A549 (cell line): ENCODE measurements around the gene HNRNPK. TPM values are rescaled to one million over a fixed set of nuclear protein-coding genes. Genes with fewer than 3 reads are reported as not detected.

Experiments
- ATAC-seq, 2 experiments: fragments of 200-7000 bp in 1 of 2; fragments of >200 bp in 1 of 2; cut with Nextera tagmentation in 1 of 2; cut with Tn5 transposase in 1 of 2; 3 replicates each; pipeline versions ENCODE4 v1.8.0 to v1.9.1; 2018 to 2020; ENCODE audit warnings: mild to moderate bottlenecking in 1 of 2, moderate library complexity in 1 of 2
- CTCF ChIA-PET: fragments of 300-600 bp; sonication (Branson Sonifier 250); formaldehyde crosslinking; extraction: SDS; loops from one replicate; lab custom pipeline; 2021; ENCODE audit warnings: antibody characterized with exemption, inconsistent platforms; lab: Yijun Ruan, JAX
- POLR2A ChIA-PET: fragments of 350-600 bp; formaldehyde crosslinking; extraction: SDS; loops from one replicate; lab custom pipeline; 2021; ENCODE audit warnings: antibody characterized with exemption, inconsistent platforms; lab: Yijun Ruan, JAX
- DNase-seq, 2 experiments: peaks; one replicate each; pipeline versions ENCODE4 v3.0.0 to v3.0.0-alpha.2; 2011 to 2016; ENCODE audit warnings: low read depth in 1 of 2, low spot score in 1 of 2
- FAIRE-seq: peaks from 2 replicates; lab custom pipeline; 2011; peaks lifted over from hg19 to GRCh38; lab: Jason Lieb, UNC
- H3K27ac ChIP-seq, 2 experiments: fragments of >200 bp; sonication (Bioruptor Twin); formaldehyde crosslinking; 3 replicates each; pipeline ENCODE4 v1.5.1; 2016 to 2017
- H3K4me1 ChIP-seq: fragments of >200 bp; sonication (Bioruptor Twin); formaldehyde crosslinking; 3 replicates; pipeline ENCODE4 v1.6.1; 2016
- H3K4me2 ChIP-seq: fragments of >200 bp; sonication (Bioruptor Twin); formaldehyde crosslinking; 3 replicates; pipeline ENCODE4 v1.6.1; 2016
- H3K4me3 ChIP-seq: fragments of >200 bp; sonication (Bioruptor Twin); formaldehyde crosslinking; 3 replicates; pipeline ENCODE4 v1.5.1; 2016
- H3K9me3 ChIP-seq: fragments of >200 bp; sonication (Bioruptor Twin); formaldehyde crosslinking; 3 replicates; pipeline ENCODE4 v1.6.1; 2016
- CBX8 ChIP-seq: fragments of 200-600 bp; sonication (generic); IDR thresholded peaks from 2 replicates; pipeline ENCODE4 v1.6.1; 2016
- CHD2 ChIP-seq: fragments of 150-350 bp; IDR thresholded peaks from 2 replicates; pipeline ENCODE4 v1.6.1; 2014; ENCODE audit warnings: low read length; ENCODE audit not compliant: partially characterized antibody
- EHF ChIP-seq: fragments of 250-450 bp; sonication (Bioruptor Pico); IDR thresholded peaks from 2 replicates; pipeline ENCODE4 v1.5.0; 2020; ENCODE audit warnings: mild to moderate bottlenecking
- EHMT2 ChIP-seq: fragments of 200-600 bp; sonication (generic); IDR thresholded peaks from 2 replicates; pipeline ENCODE4 v1.6.1; 2016; ENCODE audit warnings: antibody characterized with exemption, low read depth, mild to moderate bottlenecking, moderate library complexity
- EP300 ChIP-seq, 2 experiments: fragments of >200 bp; sonication (Bioruptor Twin); formaldehyde crosslinking; IDR thresholded peaks; 2 replicates in 1 of 2; 3 replicates in 1 of 2; pipeline ENCODE4 v1.6.1; 2016 to 2017
- FOXS1 ChIP-seq: fragments of 250-450 bp; sonication (Bioruptor Pico); IDR thresholded peaks from 2 replicates; pipeline ENCODE4 v1.5.0; 2020; ENCODE audit warnings: mild to moderate bottlenecking, moderate library complexity
- GATA3 ChIP-seq: IDR thresholded peaks from 2 replicates; pipeline ENCODE4 v1.6.1; 2012; ENCODE audit warnings: borderline replicate concordance
- HEYL ChIP-seq: fragments of 250-450 bp; sonication (Bioruptor Pico); IDR thresholded peaks from 2 replicates; pipeline ENCODE4 v1.8.0; 2021; ENCODE audit warnings: mild to moderate bottlenecking, moderate library complexity
- JUN ChIP-seq, 2 experiments: fragments of >200 bp; sonication (Bioruptor Twin); formaldehyde crosslinking; IDR thresholded peaks; 2 replicates in 1 of 2; 3 replicates in 1 of 2; pipeline ENCODE4 v1.6.1; 2016 to 2017
- JUNB ChIP-seq: fragments of >200 bp; sonication (Bioruptor Twin); formaldehyde crosslinking; IDR thresholded peaks from 2 replicates; pipeline ENCODE4 v1.6.1; 2016
- MAFK ChIP-seq: fragments of 450-650 bp; IDR thresholded peaks from 2 replicates; pipeline ENCODE4 v1.6.1; 2014; ENCODE audit not compliant: partially characterized antibody
- MAZ ChIP-seq: fragments of 150-350 bp; IDR thresholded peaks from 2 replicates; pipeline ENCODE4 v1.6.1; 2014; ENCODE audit warnings: antibody characterized with exemption, low read depth, low read length, borderline replicate concordance
- MYC ChIP-seq: IDR thresholded peaks from 2 replicates; pipeline ENCODE4 v1.6.1; 2012; ENCODE audit warnings: mild to moderate bottlenecking, inconsistent platforms, low read length, improper control_type of control experiment, borderline replicate concordance
- NPAS2 ChIP-seq: fragments of 250-450 bp; sonication (Bioruptor Pico); IDR thresholded peaks from 2 replicates; pipeline ENCODE4 v1.8.0; 2022; ENCODE audit warnings: mild to moderate bottlenecking, moderate library complexity, borderline replicate concordance
- PHF8 ChIP-seq: fragments of 200-600 bp; sonication (generic); IDR thresholded peaks from 2 replicates; pipeline ENCODE4 v1.6.1; 2016; ENCODE audit warnings: low read depth, mild to moderate bottlenecking, antibody characterized with exemption, moderate library complexity, borderline replicate concordance
- POLR2A ChIP-seq: IDR thresholded peaks from 2 replicates; pipeline ENCODE4 v1.6.1; 2012; ENCODE audit warnings: mild to moderate bottlenecking, low read length
- RAD21 ChIP-seq, 2 experiments: fragments of >200 bp in 1 of 2; sonication (Bioruptor Twin) in 1 of 2; formaldehyde crosslinking in 1 of 2; IDR thresholded peaks in 1 of 2; conservative IDR thresholded peaks in 1 of 2; 2 replicates in 1 of 2; 3 replicates in 1 of 2; pipeline ENCODE4 v1.6.1; 2012 to 2018; ENCODE audit warnings: inconsistent platforms in 1 of 2
- RFX5 ChIP-seq: fragments of 450-650 bp; IDR thresholded peaks from 2 replicates; pipeline ENCODE4 v1.7.1; 2014; ENCODE audit warnings: antibody characterized with exemption, mild to moderate bottlenecking, moderate library complexity
- SMC3 ChIP-seq: fragments of >200 bp; sonication (Bioruptor Twin); formaldehyde crosslinking; IDR thresholded peaks from 3 replicates; pipeline ENCODE4 v1.6.1; 2018; ENCODE audit warnings: inconsistent platforms
- TP53 ChIP-seq: fragments of 250-450 bp; sonication (Bioruptor Pico); IDR thresholded peaks from 2 replicates; pipeline ENCODE4 v1.5.0; 2021; ENCODE audit warnings: mild to moderate bottlenecking, moderate library complexity
- ZC3H11A ChIP-seq: fragments of 450-650 bp; IDR thresholded peaks from 2 replicates; pipeline ENCODE4 v1.6.1; 2014; ENCODE audit warnings: antibody characterized with exemption, mild to moderate bottlenecking
- ZFP36 ChIP-seq: fragments of 450-650 bp; IDR thresholded peaks from 2 replicates; pipeline ENCODE4 v1.6.1; 2014; ENCODE audit warnings: borderline replicate concordance; ENCODE audit not compliant: partially characterized antibody
- ZSCAN20 ChIP-seq: fragments of 250-450 bp; sonication (Bioruptor Pico); IDR thresholded peaks from 2 replicates; pipeline ENCODE4 v1.8.0; 2022; ENCODE audit warnings: mild to moderate bottlenecking, moderate library complexity
- WGBS: methylation state at CpG from one replicate; pipeline ENCODE4 v1.1.6; 2017; ENCODE audit errors: missing lambda C conversion rate; 5-methylcytosine and 5-hydroxymethylcytosine counted together
- polyA plus RNA-seq, 4 experiments: library from polyadenylated mRNA; depleted of rRNA in 3 of 4; stranded (reverse); fragments of >200 nt; fragmentation: RNase III in 1 of 4; extraction: RNeasy Plus Mini Kit Qiagen cat#74134 plus additional on column Dnase treatment in 1 of 4; gene quantifications; 2 replicates in 3 of 4; 3 replicates in 1 of 4; pipeline ENCODE4 v1.2.3, GENCODE V29; 2011 to 2017
- TF ChIP-seq, protein P1 (sequence below): IDR thresholded peaks from 2 replicates; pipeline ENCODE4 v1.6.1; 2012; ENCODE audit warnings: low read depth, borderline replicate concordance
- TF ChIP-seq, protein P2 (sequence below): IDR thresholded peaks from 2 replicates; pipeline ENCODE4 v1.6.1; 2012
- TF ChIP-seq, protein P3 (sequence below): fragments of 250-450 bp; sonication (Bioruptor Pico); IDR thresholded peaks from 2 replicates; pipeline ENCODE4 v1.5.0; 2021; ENCODE audit warnings: mild to moderate bottlenecking, moderate library complexity, borderline replicate concordance
- TF ChIP-seq, protein P4 (sequence below): fragments of 200-600 bp; sonication (generic); IDR thresholded peaks from 2 replicates; pipeline ENCODE4 v1.6.1; 2016; ENCODE audit warnings: antibody characterized with exemption, mild to moderate bottlenecking, moderate library complexity
- TF ChIP-seq, protein P5 (sequence below): IDR thresholded peaks from 2 replicates; pipeline ENCODE4 v1.6.1; 2012
- TF ChIP-seq, protein P6 (sequence below): fragments of >200 bp; sonication (Bioruptor Twin); formaldehyde crosslinking; IDR thresholded peaks from 3 replicates; pipeline ENCODE4 v1.6.1; 2016

Gene HNRNPK
- polyA plus RNA-seq, 2 of the 4 experiments (the other 2 are of a cell fraction) = 682 to 699 TPM

DNA sequence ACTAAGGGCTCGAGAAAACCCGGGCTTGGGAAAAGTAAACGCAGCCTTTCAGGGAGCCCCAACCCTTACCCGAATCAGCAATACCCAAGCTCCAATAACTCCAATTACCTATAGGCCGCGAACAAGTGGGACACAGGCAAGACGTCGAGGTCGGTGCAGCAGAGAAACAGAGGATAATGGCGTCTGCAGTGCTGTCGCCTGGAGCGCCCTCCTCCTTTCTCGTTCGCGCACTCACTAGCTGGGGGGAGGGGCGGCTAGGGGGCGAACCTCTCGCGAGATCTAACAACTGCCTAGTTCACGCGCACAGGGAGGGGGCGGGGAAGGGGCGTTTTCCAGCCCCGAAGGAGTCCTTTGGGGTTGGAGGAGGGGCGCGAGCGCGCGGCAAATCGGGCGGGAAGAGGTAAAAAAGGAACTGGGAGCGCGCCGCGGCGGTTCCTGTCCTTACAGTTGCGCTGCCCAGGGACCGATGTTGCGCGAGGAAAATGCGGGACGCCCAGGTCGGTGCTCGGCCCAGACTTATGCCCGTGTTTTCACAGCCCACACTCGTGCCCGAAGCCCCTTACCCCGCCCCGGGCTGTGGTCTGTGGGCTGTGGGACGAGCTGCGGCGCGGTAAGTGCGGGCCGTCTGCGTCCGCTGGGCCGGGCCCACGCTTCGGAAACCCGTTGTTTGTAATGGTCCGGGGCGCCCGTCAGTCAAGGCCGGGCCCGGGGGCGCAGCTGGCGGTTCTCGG, 545 bp upstream of the HNRNPK start, which contains the start of gene RMI1:
Gene RMI1, plus strand, starts transcription at position 411 of the 731 bp plus-strand sequence. CDS start 20,182 bp downstream, outside the sequence.
- ChIA-PET POLR2A (interaction anchor here (1.1 to 2.8 kb wide), 11 partner anchors 10 to 281 kb away, joined by 3 to 29 read pairs (median 6); partner anchors contain the start of gene KIF27), CTCF (interaction anchor here (0.9 to 1.8 kb wide), 6 partner anchors 12 to 280 kb away, joined by 3 to 8 read pairs (median 4); no protein-coding TSS in a partner anchor)
- no peak for TF ChIP-seq CBX8
- TF ChIP-seq, protein P1, sequence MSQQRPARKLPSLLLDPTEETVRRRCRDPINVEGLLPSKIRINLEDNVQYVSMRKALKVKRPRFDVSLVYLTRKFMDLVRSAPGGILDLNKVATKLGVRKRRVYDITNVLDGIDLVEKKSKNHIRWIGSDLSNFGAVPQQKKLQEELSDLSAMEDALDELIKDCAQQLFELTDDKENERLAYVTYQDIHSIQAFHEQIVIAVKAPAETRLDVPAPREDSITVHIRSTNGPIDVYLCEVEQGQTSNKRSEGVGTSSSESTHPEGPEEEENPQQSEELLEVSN = peak; percentile 83; the same call in 1 of the 2 replicates
- TF ChIP-seq EHF (CRISPR knock-in tag) = no peak
- TF ChIP-seq MAFK = no peak
- no peak for TF ChIP-seq HEYL (CRISPR knock-in tag)
- no peak for TF ChIP-seq ZC3H11A
- no peak for TF ChIP-seq SMC3
- peak; percentile 30; the same call in 1 of the 2 replicates for TF ChIP-seq MAZ
- peak; percentile 63 for TF ChIP-seq GATA3
- TF ChIP-seq, protein P2, sequence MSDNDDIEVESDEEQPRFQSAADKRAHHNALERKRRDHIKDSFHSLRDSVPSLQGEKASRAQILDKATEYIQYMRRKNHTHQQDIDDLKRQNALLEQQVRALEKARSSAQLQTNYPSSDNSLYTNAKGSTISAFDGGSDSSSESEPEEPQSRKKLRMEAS = peak; percentile 87
- TF ChIP-seq PHF8 = peak; percentile 31; the same call in 1 of the 2 replicates
- TF ChIP-seq, protein P3, sequence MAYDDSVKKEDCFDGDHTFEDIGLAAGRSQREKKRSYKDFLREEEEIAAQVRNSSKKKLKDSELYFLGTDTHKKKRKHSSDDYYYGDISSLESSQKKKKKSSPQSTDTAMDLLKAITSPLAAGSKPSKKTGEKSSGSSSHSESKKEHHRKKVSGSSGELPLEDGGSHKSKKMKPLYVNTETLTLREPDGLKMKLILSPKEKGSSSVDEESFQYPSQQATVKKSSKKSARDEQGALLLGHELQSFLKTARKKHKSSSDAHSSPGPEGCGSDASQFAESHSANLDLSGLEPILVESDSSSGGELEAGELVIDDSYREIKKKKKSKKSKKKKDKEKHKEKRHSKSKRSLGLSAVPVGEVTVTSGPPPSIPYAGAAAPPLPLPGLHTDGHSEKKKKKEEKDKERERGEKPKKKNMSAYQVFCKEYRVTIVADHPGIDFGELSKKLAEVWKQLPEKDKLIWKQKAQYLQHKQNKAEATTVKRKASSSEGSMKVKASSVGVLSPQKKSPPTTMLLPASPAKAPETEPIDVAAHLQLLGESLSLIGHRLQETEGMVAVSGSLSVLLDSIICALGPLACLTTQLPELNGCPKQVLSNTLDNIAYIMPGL (CRISPR knock-in tag) = peak; percentile 39; the same call in 1 of the 2 replicates
- TF ChIP-seq TP53 = peak; percentile 80; the same call in 1 of the 2 replicates
- TF ChIP-seq JUN (IDR thresholded peaks at IDR 0.05) = peak; percentile 51 to 88; a peak in 3 of 5 replicates
- no peak for TF ChIP-seq ZSCAN20 (CRISPR knock-in tag)
- no peak for TF ChIP-seq EP300 (IDR thresholded peaks at IDR 0.05)
- TF ChIP-seq FOXS1 (CRISPR knock-in tag) = no peak
- TF ChIP-seq JUNB = no peak
- no peak for TF ChIP-seq NPAS2 (CRISPR knock-in tag)
- TF ChIP-seq EHMT2 = no peak
- TF ChIP-seq, protein P4, sequence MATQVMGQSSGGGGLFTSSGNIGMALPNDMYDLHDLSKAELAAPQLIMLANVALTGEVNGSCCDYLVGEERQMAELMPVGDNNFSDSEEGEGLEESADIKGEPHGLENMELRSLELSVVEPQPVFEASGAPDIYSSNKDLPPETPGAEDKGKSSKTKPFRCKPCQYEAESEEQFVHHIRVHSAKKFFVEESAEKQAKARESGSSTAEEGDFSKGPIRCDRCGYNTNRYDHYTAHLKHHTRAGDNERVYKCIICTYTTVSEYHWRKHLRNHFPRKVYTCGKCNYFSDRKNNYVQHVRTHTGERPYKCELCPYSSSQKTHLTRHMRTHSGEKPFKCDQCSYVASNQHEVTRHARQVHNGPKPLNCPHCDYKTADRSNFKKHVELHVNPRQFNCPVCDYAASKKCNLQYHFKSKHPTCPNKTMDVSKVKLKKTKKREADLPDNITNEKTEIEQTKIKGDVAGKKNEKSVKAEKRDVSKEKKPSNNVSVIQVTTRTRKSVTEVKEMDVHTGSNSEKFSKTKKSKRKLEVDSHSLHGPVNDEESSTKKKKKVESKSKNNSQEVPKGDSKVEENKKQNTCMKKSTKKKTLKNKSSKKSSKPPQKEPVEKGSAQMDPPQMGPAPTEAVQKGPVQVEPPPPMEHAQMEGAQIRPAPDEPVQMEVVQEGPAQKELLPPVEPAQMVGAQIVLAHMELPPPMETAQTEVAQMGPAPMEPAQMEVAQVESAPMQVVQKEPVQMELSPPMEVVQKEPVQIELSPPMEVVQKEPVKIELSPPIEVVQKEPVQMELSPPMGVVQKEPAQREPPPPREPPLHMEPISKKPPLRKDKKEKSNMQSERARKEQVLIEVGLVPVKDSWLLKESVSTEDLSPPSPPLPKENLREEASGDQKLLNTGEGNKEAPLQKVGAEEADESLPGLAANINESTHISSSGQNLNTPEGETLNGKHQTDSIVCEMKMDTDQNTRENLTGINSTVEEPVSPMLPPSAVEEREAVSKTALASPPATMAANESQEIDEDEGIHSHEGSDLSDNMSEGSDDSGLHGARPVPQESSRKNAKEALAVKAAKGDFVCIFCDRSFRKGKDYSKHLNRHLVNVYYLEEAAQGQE = peak; percentile 69
- peak; percentile 93 for TF ChIP-seq CHD2
- no peak for TF ChIP-seq RFX5
- no peak for TF ChIP-seq ZFP36
- 0 out of 2 replicates have a peak, but pooled peaks have one; percentile 19 for TF ChIP-seq MYC
- TF ChIP-seq, protein P5, sequence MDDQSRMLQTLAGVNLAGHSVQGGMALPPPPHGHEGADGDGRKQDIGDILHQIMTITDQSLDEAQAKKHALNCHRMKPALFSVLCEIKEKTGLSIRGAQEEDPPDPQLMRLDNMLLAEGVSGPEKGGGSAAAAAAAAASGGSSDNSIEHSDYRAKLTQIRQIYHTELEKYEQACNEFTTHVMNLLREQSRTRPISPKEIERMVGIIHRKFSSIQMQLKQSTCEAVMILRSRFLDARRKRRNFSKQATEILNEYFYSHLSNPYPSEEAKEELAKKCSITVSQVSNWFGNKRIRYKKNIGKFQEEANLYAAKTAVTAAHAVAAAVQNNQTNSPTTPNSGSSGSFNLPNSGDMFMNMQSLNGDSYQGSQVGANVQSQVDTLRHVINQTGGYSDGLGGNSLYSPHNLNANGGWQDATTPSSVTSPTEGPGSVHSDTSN = no peak
- peak; percentile 67 for TF ChIP-seq POLR2A
- TF ChIP-seq, protein P6, sequence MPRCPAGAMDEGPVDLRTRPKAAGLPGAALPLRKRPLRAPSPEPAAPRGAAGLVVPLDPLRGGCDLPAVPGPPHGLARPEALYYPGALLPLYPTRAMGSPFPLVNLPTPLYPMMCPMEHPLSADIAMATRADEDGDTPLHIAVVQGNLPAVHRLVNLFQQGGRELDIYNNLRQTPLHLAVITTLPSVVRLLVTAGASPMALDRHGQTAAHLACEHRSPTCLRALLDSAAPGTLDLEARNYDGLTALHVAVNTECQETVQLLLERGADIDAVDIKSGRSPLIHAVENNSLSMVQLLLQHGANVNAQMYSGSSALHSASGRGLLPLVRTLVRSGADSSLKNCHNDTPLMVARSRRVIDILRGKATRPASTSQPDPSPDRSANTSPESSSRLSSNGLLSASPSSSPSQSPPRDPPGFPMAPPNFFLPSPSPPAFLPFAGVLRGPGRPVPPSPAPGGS = peak; percentile 70; the same call in 2 of the 3 replicates
- no peak for TF ChIP-seq RAD21 (conservative IDR thresholded peaks at IDR 0.05 in 1 of 2, IDR thresholded peaks at IDR 0.05 in 1 of 2)
- DNase-seq = peak; percentile 91 to 99
- no peak for FAIRE-seq
- peak within 1 kb of the TSS; percentile 94 for H3K4me3 ChIP-seq
- no peaks in the 10 kb centered on the region for H3K9me3 ChIP-seq
- 2% methylated on average over 31 of the region's 69 CpGs for WGBS
- ATAC-seq = peak; percentile 82 to 85
- peak within 1 kb of the TSS; percentile 87 for H3K4me2 ChIP-seq
- H3K27ac ChIP-seq = peak within 1 kb of the TSS; percentile 100
- H3K4me1 ChIP-seq = peaks cover 37% of the 10 kb centered on the region
